GM21447 (cell line): ENCODE data around the gene INTS7.
A peak's percentile ranks its signal among the peaks of the same experiment; 100 is the strongest.
"Not testable (repeated sequence)": the region's sequence is repeated elsewhere in the genome, so short reads cannot be mapped to it uniquely, and the experiment has no call there.

Source experiments
- ATAC-seq: cut with Tn5 transposase; IDR thresholded peaks from one replicate; pipeline ENCODE4 v1.9.1; 2021; ENCODE audit not compliant: unreplicated experiment

INTS7 gene

DNA sequence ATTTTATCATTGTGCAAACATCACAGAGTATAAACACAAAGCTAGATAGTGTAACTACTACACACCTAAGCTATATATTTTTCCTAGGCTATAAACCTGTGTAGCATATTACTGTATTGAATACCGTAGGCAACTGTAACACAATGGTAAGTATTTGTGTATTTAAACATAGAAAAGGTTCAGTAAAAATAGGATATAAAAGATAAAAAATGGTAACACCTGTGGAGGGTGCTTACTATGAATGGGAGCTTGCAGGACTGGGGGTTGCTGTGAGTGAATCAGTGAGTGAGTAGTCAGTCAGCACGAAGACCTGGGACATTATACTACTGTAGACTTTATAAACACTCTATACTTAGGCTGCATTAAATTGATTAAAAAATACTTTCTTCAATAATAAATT, 4.3 kb upstream of the INTS7 start:
- no peak for ATAC-seq

DNA sequence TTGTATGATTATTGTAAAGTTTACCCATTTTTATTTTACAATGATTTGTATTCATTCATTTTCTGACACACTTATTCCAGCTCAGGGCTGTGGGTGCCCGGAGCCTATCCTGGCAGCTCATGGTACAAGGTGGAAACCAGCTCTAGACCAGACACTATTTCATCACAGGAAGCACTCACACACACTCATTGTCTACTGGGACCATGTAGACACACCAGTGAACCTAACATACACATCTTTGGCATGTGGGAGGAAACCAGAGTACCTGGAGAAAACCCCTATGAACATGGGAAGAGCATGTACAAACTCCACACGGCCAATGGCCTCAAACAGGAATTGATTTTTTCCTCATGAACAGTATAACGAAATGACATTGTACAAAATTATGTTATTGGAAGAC, 2.5 kb upstream of the INTS7 start:
- ATAC-seq, result no peak

DNA sequence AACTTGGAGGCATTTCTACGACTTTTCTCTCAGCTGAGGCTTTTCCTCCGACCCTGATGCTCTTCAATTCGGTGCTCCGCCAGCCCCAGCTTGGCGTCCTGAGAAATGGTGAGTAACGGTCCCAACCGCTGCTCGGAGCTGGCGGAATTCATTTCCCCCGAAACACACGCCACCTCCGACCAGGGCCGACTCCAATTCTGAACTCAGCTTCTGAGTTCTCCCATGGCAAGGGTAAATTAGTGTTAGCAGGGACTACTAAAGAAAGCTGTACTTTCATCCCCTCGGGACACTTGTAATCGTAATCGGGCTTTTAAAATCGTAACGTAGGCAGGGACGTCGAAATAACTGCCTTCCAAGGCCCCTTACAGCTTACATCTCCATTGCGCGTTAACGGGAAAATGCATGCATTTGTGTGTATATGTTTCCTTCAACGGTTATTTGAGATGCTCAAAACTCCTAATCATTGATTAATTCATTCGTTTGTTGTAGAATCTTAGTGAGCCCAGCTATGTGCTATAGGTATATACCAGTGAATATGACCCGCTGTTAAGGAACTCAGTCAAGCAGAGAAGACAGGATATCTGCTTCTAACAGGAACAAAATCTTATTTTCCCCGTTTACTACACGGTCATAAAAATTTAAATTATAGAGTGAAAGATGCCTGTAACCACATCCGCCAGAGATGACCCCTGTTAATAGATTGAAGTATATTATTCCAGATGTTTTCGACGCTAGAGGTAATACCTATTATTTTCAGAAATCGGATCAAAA, 663 bp upstream of the INTS7 start:
- ATAC-seq, result peak; percentile 10

DNA sequence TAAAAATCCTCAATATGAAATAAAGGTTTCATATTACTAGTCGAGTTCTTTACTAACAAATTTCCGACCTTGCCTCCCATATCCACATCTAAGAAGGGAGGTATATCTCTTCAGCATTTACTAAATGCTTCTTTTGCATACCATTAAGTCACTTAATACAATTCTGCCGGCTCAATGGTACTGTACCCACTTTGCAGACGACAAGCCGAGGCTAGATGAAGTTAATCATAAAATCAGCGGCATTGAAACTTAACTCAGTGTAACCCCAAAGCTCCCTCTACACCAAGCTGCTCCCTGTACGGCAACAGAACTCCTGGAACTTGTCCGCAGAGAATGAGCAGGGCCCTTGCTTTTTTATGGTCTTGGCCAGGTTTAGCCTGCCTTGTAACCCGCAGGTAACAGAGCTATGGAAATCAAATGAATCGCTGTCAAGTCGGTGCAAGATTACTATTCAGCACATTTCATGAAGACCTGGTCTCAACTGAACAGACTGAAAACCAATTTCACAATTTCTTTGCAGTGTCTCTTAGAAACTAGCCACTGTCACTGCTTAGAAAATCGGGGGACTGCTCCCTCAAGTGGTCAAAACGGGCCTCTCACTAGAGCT, 738 bp downstream of the INTS7 start:
- peak; percentile 6 for ATAC-seq

DNA sequence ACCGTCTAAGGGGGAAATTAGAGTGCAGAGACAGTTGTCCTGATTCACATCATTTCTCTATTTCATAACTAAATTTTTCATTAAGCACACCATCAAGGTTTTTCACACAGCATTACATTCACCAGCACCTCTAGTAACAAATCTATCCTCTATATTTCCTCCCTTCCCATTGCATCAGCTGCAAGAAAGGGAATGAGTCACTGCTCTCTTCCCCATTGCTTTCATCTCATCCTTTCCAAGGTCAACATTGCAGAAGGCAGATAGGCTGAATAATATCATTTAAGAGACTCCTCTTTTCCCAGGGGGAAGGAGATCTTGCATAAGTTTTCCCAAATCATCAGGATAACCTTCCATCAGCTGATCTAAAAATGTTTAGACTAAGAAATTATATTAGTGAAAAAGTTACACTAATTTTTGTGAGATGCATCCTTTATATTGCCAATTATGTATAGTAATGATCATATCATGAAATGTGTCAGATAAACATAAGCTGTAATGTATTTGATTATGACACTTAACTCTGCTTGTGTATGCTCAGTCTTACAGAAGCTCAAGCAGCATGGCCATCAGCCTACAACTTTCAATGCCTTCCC, 4.3 kb downstream of the INTS7 start:
- ATAC-seq, result no peak

DNA sequence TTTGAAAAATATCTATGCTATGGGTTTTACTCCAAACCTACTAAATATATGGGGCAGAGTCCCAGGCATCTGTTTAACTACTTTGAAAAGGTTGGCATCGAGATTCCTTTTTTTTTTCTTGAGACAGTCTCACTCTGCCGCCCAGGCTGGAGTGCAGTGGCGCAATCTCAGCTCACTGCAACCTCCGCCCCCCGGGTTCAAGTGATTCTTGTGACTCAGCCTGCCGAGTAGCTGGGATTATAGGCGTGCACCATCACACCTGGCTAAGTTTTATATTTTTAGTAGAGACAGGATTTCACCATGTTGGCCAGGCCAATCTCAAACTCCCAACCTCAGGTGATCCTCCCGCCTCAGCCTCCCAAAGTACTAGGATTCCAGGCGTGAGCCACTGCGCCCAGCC, 7.6 kb downstream of the INTS7 start:
- ATAC-seq, result not testable (repeated sequence)

DNA sequence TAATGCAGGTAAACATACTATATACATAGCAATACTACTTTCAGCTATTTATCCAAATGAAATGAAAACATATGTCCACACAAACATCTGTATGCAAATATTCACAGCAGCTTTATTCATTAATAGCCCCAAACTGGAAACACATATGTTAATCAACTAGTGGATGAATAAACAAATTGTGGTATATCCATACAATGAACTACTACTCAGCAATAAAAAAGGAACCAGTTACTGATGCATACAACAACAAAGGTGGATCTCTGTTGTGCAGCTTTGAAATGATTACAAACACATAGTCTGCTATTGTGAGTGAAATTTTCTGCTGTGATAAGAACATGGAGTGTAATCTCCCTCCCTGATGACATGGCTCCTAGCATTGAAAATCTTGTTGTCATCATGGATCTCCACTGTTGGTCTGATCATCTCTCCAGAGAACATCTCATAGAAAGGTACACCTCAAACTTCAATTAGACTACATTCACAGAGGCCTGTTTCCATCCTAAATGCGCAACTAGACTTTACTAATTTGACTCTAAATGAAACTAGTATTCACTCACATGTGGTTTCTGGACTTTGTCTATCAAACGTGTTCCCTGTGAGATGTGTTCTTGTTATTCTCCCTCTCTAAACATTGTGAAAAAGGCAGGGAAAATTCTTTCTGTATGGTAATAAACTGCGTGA, 10.7 kb downstream of the INTS7 start:
- ATAC-seq, result no peak

DNA sequence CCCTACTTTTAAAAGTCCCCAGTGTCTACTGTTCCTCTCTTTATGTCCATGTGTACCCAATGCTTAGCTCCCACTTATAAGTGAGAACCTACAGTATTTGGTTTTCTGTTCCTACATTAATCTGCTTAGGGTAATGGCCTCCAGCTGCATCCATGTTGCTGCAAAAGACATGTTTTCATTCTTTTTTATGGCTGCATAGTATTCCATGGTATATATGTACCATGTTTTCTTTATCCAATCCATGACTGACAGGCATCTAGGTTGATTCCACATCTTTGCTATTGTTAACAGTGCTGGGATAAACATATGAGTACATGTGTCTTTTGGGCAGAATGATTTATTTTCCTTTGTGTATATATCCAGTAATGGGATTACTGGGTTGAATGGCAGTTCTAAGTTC, 12.4 kb downstream of the INTS7 start:
- ATAC-seq, result not testable (repeated sequence)

DNA sequence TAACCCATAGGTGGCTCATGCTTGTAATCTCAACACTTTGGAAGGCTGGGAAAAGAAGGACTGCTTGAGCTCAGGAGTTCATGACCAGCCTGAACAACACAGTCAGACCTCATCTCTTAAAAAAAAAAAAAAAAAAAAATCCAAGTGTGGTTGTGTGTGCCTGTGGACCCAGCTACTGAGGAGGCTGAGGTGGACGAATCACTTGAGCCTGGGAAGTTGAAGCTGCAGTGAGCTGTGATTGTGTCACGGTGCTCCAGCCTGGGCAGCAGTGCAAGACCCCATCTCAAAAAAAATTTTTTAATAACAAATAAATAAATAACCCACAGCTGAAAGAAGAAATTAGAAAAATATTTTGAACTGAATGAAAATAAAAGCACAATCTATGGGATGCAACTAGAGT, 13.8 kb downstream of the INTS7 start:
- no peak for ATAC-seq

DNA sequence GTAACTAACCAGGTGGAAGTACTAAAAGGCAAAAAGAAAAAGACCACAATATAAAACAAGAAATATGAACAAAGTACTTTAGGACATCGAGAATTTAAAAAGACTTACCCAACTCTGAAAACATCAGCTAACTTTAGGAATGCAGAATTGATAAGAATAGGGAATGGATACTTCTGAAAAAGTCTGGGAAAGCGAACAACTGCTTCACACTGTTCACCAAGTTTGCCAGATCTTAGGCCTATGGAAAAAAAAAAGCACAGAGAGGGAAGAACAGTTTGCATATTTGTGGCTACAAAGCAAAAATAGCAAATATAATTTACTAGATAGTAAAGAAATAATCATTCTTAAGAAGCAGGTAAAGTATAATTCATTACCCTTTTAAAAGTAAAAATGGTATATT, 14.4 kb downstream of the INTS7 start:
- ATAC-seq, result no peak

DNA sequence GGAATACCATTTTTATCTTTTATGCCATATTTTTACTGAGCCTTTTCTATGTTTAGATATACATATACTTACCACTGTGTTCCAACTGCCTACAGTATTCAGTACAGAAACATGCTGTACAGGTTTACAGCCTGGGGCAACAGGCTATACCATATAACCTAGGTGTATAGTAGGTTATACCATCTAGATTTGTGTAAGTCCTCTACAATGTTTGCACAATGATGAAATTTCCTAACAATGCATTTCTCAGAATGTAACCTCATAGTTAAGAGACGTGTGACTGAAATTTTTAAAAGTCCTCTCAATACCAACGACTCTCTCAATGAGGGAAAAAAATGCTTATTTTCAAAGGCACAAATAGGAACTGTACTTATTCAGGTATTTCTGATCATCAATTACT, 21.7 kb downstream of the INTS7 start:
- ATAC-seq, result no peak

DNA sequence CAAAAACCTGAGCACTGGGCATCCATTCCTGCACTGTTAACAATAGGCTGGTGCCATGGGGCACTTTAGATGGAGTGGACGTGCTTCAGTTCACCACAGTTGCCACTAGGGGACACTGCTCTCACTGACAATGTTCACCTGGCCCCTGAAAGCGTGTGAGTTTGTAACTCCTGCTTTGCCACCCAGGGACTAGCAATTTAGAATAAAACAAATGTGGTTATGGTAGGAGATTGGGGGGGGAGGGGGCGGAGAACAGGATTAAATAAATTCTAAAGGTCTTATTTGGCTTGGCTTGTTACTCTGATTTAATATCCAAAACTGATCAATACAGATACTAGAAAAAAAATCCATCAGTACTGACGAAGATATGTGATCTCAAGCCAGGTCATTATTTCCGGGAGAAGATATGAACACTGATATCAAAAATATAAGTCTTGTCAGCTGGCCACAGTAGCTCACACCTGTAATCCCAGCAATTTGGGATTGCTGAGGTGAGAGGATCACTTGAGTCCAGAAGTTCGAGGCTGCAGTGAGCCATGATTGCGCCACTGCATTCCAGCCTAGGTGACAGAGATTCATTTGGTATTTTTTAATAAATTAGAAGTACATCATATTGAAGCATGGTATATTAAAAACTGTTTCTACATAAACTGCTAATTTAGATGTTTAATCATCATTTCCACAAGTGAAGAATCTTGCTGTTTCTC, 23.2 kb downstream of the INTS7 start:
- peak; percentile 95 for ATAC-seq

DNA sequence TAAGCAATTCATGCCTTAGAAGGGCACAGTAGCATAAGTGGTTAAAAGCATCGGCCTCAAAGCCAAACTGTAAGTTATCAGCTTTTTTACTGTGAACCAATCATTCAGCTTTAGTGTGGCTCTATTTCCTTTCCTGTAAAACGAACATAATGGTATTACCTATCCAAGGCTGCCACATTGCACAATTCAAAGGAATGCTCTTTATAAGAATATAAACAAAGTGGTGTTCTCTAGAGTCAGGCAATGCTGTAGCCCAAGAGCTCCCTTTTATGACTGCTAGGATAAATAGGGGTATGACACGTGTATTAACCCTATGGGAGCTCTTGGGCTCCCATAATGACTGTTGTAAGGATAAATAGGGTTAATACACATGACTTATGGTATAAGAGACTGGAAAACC, 25.4 kb downstream of the INTS7 start:
- ATAC-seq, result no peak

DNA sequence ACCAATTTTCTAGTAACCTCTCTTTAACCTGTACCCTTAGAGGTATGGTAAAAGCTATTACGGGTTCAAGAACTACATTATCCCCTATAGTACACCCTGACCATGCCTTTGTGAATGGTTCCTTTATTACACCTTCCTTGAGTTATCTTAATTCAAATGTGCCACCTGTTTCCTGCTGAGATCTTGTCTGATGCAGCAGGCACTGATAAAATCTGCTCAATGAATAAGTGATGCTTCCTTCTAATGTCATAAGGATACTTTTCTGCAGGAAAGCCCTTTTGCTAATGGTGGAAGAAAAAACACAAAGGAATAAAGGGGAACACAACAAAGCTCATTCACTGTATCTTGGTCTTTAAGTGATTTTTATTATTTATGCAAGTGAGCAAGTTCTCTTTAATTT, 25.8 kb downstream of the INTS7 start:
- no peak for ATAC-seq

DNA sequence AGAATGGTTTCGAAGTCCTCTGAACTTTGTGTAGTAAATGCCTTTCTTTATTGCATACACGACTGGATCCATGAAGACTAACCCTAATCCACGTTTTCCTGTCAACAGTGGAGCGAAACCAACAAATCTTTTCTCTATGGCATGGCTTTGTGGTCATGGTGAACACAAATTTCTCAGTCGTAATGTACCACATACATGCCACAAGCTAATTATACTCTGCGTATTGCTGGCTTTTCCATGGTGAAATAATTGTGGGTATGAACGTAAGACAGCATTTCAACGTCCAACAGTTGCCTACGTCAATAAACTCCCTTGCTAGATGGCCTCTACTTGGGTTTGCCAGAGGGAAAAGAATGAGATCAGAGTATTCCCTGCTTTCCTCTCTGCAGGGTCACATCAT, 27.5 kb downstream of the INTS7 start:
- no peak for ATAC-seq

DNA sequence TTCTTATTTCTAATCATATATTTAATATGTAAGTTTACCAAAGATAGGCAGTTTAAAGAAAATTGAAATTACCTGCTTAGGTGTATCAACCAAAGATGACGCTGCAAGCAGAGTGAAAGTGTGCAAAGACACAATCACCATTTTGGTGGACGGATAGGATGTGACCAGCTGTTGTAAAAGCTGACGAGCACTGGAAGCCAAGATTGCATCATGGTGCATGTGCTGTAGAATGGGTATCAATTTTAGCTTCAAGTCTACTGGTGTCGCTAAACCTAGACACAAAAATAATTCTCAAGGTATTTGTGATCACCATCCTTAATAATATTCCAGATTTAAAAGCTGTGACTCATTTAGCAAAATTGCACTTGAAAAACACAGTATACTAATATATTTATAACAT, 28.2 kb downstream of the INTS7 start:
- no peak for ATAC-seq

DNA sequence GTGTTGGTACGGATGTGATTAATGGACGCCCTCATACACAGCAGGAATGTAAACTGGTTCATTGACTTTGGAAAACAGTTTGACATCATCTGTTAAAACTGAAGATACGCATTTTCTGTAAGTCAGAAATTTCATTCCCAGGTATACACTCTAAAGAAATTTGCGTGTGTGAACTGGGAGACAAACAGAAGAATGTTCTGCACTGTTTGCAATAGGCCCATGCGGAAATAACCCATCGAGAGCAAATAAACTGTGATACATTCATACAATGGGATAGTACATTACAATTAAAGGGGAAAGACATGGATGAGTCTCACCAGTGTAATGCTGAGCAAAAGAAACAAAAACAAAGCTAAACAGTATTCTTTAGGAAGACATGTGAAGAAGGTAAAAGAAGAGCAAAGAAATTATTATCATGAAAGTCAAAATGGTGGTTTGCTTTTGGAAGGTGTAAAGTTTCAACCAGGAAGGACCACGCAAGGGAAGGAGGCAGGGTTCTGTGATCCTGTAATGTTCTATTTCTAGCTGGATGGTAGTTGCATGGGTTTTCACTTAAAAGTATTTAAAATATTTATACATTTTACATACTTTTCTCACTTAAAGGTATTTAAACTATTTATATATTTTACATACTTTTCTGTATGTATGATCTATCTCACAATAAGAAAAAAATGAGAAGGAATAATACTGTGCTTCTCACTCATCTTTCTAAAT, 30.3 kb downstream of the INTS7 start:
- ATAC-seq, result no peak

DNA sequence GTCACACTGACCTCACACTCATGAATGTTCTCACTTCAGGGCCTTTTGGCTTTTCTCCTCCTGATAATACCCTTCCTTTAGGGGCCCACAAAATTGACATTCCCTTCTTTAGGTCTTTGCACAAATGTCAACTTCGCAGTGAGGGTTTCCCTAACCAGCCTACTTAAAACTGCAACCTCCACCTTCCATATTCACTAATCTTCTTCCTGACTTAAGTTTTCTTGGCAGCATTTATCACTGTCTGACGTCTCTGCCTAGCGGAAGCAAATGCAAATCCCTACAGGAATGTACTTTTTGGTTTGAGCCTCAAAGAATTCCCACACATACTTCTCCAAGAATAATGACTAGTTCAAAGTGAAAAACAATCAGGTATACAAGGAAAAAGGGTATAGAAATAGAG, 32.8 kb downstream of the INTS7 start:
- no peak for ATAC-seq

DNA sequence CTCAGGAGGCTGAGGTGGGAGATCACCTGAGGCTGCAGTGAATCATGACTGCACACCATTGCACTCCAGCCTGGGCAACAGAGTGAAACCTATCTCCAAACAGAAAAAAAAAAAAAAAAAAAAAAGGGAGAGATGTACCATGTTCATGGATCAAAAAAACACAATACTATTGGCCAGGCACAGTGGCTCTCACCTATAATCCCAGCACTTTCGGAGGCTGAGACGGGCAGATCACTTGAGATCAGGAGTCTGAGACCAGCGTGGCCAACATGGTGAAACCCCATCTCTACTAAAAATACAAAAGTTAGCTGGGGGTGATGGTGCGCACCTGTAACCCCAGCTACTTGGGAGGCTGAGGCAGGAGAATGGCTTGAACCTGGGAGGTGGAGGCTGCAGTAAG, 37.9 kb downstream of the INTS7 start:
- not testable (repeated sequence) for ATAC-seq

DNA sequence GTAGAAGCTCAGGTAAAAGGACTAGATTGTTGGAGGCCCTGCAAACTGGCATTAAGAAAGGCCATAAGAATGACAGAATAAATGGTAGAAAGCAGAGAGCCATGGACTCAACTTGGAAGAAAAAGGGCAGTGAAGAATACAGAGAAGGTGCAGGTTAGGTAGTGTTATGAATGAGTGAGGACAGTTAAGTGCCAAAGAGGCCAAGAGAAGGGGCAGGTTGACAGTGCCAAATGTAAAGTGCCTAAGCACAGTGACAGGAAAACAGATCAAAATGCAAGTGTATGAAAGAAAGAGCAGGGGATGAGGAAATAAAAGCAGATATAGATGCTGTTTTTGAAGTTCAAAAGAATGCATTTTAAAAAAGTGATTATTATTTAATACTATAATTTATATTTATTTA, 43.7 kb downstream of the INTS7 start:
- ATAC-seq, result no peak
